NCI-H2081 (cell line): ENCODE measurements around the gene HNRNPM.
"Not testable (repeated sequence)": the region's sequence is repeated elsewhere in the genome, so short reads cannot be mapped to it uniquely, and the experiment has no call there.

Experiments used
- DNase-seq, 2 experiments: peaks; one replicate each; lab custom pipeline; 2025; lab: John Stamatoyannopoulos, UW

Gene HNRNPM

GRCh38 chr19:8444677-8445487 lies at the start of gene HNRNPM:
Gene HNRNPM (plus strand): TSS chr19:8444975. CDS start chr19:8444999, 24 bp downstream.
- DNase-seq: peak; percentile 95 to 98

- no peak for DNase-seq
These were observed 49.1 kb upstream of the HNRNPM start for GRCh38 chr19:8395621-8396082.

- DNase-seq: no peak
These were observed 48.6 kb upstream of the HNRNPM start for GRCh38 chr19:8396185-8396562.

GRCh38 chr19:8396563-8397203 lies 48.1 kb upstream of the HNRNPM start:
- DNase-seq: peak in 1 of 2 experiments; percentile 3

GRCh38 chr19:8397271-8397670 lies 47.5 kb upstream of the HNRNPM start:
- DNase-seq: no peak

- no peak for DNase-seq
These were observed 46.9 kb upstream of the HNRNPM start for GRCh38 chr19:8397746-8398310.

GRCh38 chr19:8398311-8398771 lies 46.4 kb upstream of the HNRNPM start:
- DNase-seq: no peak

GRCh38 chr19:8399681-8400188 lies 45.0 kb upstream of the HNRNPM start:
- no peak for DNase-seq

GRCh38 chr19:8401981-8402411 lies 42.8 kb upstream of the HNRNPM start:
- DNase-seq: no peak

- DNase-seq: no peak
These were observed 41.5 kb upstream of the HNRNPM start for GRCh38 chr19:8403098-8403819.

- no peak for DNase-seq
These were observed 41.0 kb upstream of the HNRNPM start for GRCh38 chr19:8403820-8404109.

GRCh38 chr19:8404391-8405151 lies 40.2 kb upstream of the HNRNPM start:
- no peak for DNase-seq

GRCh38 chr19:8410718-8411117 lies 34.1 kb upstream of the HNRNPM start:
- not testable (repeated sequence) for DNase-seq

GRCh38 chr19:8412783-8413628 lies 31.8 kb upstream of the HNRNPM start, which contains the start of gene MARCHF2:
Gene MARCHF2 (plus strand): TSS chr19:8413305. CDS start chr19:8421841, 8,536 bp downstream.
- peak; percentile 92 to 93 for DNase-seq

- DNase-seq: no peak
These were observed 31.2 kb upstream of the HNRNPM start for GRCh38 chr19:8413629-8413995.

GRCh38 chr19:8416796-8417195 lies 28.0 kb upstream of the HNRNPM start:
- DNase-seq: no peak

- no peak for DNase-seq
These were observed 23.0 kb upstream of the HNRNPM start for GRCh38 chr19:8421484-8422461.

- no peak for DNase-seq
These were observed 21.0 kb upstream of the HNRNPM start for GRCh38 chr19:8423817-8424223.

- not testable (repeated sequence) for DNase-seq
These were observed 19.4 kb upstream of the HNRNPM start for GRCh38 chr19:8425331-8425730.
